HG03060 (cell line): ENCODE measurements around the gene BPIFB6.

Experiments
- ATAC-seq: cut with Tn5 transposase; IDR thresholded peaks from one replicate; pipeline ENCODE4 v1.9.1; 2021; ENCODE audit warnings: low read depth, moderate number of reproducible peaks; ENCODE audit not compliant: unreplicated experiment

The BPIFB6 gene

GRCh38 chr20:33059741-33060390 lies 28.4 kb downstream of the BPIFB6 start:
- ATAC-seq: no peak

- ATAC-seq: no peak
Measured at GRCh38 chr20:33061658-33062028, 30.2 kb downstream of the BPIFB6 start.

- ATAC-seq: no peak
Measured at GRCh38 chr20:33062105-33062824, 30.8 kb downstream of the BPIFB6 start.

- ATAC-seq: no peak
Measured at GRCh38 chr20:33062825-33063149, 31.3 kb downstream of the BPIFB6 start.

- ATAC-seq: no peak
Measured at GRCh38 chr20:33063271-33063670, 31.8 kb downstream of the BPIFB6 start.

- ATAC-seq: no peak
Measured at GRCh38 chr20:33064572-33065287, 33.3 kb downstream of the BPIFB6 start.

GRCh38 chr20:33065785-33066184 lies 34.3 kb downstream of the BPIFB6 start:
- ATAC-seq: no peak

GRCh38 chr20:33067806-33068205 lies 36.4 kb downstream of the BPIFB6 start:
- ATAC-seq: no peak

- ATAC-seq: no peak
Measured at GRCh38 chr20:33068251-33068939, 36.9 kb downstream of the BPIFB6 start.

- ATAC-seq: no peak
Measured at GRCh38 chr20:33069673-33070072, 38.2 kb downstream of the BPIFB6 start.

- ATAC-seq: no peak
Measured at GRCh38 chr20:33070111-33071053, 38.9 kb downstream of the BPIFB6 start.

GRCh38 chr20:33071198-33071597 lies 39.8 kb downstream of the BPIFB6 start:
- no peak for ATAC-seq

- ATAC-seq: no peak
Measured at GRCh38 chr20:33072362-33072761, 40.9 kb downstream of the BPIFB6 start.

- no peak for ATAC-seq
Measured at GRCh38 chr20:33072813-33073212, 41.4 kb downstream of the BPIFB6 start.

GRCh38 chr20:33074675-33075074 lies 43.2 kb downstream of the BPIFB6 start:
- no peak for ATAC-seq

GRCh38 chr20:33075281-33075680 lies 43.8 kb downstream of the BPIFB6 start:
- ATAC-seq: no peak

- ATAC-seq: no peak
Measured at GRCh38 chr20:33076662-33077372, 45.4 kb downstream of the BPIFB6 start.

GRCh38 chr20:33079259-33079658 lies 47.8 kb downstream of the BPIFB6 start, which contains the start of gene BPIFB4:
TSS of gene BPIFB4 (plus strand) at chr20:33079643. CDS start at chr20:33081527, 1,884 bp downstream.
- ATAC-seq: no peak

GRCh38 chr20:33081411-33082154 lies 50.1 kb downstream of the BPIFB6 start:
- ATAC-seq: no peak
